ENCODE measurements around the gene AGMAT.

AGMAT gene, protein sequence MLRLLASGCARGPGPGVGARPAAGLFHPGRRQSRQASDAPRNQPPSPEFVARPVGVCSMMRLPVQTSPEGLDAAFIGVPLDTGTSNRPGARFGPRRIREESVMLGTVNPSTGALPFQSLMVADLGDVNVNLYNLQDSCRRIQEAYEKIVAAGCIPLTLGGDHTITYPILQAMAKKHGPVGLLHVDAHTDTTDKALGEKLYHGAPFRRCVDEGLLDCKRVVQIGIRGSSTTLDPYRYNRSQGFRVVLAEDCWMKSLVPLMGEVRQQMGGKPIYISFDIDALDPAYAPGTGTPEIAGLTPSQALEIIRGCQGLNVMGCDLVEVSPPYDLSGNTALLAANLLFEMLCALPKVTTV

DNA sequence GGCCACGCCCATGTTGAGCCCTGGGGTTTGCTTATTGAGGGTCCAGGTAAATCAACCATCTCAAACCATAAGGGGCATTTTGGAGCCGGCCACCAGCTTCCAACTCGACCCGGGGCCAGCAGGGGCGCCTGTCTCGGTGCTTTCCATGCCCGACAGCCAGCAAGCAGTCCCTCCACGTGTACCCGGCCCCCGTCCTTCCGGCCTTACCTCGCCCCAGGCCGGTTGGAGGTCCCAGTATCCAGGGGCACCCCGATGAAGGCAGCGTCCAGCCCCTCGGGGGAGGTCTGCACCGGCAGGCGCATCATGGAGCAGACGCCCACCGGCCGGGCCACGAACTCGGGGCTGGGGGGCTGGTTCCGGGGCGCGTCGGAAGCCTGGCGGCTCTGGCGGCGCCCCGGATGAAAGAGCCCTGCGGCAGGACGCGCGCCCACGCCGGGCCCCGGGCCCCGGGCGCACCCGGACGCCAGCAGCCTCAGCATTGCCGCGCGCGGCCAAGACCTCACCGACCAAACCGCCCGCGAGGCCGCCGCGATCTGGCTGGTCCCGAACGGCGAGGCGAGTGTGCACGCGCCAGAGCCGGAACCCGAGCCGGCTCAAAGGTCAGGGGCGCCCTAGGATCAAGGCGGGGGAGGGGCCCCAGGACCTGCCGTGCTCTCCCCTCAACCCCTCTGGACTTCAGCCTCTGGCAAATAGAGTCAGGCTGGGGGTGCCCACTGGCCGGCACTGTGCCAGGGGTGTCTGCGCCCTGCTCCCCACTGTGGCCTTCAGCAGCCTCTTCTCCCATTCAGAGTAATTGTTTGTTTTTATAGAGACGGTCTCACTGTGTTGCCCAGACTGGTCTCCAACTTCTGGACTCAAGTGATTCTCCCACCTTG, at the start of gene AGMAT:
TSS of gene AGMAT (minus strand) at position 563 of the 875 bp plus-strand sequence. CDS start at position 479, 84 bp downstream.
- peak; percentile 51 for DNase-seq (ENCODE audit: low spot score)

DNA sequence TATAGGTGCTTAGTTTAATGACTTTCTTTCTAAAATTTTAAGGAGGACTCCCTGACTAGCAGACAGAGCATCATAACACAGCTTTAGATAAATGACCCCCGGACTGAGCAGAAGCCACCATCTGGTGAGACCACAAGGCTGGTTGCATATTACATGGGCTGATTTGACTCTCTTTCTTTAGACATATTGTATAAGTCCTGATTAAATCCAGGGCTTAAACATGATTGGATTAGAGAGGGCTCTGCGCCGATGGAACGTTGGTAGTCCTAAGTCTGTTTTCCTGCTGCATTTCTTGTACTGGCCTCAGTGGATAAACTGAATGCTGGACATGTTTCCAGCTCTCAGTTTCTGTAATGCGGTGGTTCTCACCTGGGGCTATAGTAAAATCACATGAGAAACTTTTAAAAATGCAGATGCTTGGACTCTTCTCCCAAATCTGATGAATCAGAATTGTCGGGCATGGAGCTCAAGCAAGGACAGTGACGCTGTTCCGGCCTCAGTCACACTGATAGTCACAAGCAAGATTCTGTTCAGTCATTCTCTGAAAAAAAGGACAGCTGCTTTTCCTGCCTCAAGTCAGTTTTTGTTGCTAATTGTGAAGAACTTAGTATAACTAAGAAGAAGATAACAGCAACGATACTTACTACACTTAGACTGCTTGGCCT, 49.0 kb upstream of the AGMAT start:
- DNase-seq (ENCODE audit: low spot score), result no peak

DNA sequence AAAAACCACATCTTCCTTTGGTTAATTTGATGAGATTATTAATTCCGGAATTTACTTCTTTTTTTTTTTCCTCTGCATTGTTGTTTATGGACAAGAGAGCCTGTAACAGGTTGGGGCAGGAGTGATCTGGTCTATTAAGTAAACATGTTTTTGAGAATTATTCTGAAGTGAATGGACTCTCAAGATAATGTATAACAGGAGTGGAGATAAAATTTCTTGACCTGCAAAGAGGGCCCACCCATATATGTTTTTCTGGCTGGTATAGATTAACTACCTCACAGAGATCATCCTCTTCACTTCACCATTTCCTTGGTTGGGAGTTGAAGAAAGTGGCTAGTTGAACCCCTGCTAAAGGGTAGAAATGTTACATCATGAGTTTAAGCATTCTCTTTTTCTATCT, 43.2 kb upstream of the AGMAT start:
- no peak for DNase-seq (ENCODE audit: low spot score)

DNA sequence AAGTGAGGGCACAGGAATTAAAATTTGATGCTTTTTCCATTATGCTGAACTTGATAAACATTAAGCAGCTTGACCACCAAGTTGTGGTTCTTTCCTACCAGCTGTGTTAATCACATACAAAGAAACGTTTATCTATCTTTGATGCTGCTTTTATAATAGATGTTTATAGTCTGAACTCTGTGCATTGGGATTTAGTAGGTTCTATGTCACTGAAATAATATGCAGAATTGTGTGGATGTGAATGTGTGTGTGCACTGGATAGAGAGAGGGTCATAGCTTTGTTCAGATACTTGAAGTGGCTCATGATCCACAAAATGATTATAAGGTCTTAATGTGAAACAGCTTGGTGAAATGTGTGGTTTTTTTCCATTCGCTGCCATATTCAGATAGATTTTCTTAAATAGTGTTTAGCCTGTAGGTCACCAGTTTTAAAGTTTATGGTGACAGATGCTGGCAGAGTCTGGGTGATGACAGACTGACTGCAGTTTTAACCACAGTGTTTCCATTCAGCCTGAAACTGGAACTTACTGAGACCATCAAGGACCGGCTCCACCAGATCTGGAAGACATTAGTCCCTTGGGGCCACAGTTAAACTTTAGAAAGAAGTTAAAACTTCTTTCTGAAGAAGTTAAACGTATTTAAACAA, 42.6 kb upstream of the AGMAT start:
- no peak for DNase-seq (ENCODE audit: low spot score)

DNA sequence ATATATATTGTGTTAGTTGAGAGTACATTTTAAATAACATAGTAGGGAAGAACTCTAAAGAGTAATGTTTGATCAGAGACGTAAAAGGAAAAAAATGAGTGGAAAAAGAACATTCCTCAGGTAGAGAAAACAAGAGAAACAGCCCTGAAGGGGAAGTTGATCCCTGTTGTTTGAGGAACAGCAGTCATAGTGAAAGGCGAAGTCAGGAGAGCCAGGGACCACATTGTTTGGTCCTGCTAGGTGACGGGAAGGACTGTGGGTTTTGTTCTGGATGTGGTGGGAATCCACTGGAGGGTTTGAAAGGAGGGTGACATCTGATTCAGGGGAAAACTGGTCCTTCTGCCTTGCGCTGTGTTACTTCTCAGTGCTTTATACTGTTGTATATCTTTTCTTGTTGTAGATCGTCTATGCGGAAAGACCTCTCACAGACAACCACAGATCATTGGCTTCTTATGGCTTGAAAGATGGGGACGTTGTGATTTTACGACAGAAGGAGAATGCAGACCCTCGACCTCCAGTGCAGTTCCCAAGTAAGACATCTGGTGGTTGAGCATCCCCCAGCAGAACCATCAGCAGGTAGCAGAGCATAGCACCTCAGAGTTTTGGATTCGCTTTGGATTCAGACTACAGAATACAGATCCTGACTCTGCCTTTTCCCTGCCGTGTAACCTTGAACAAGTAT, 41.6 kb upstream of the AGMAT start:
- DNase-seq (ENCODE audit: low spot score), result no peak

DNA sequence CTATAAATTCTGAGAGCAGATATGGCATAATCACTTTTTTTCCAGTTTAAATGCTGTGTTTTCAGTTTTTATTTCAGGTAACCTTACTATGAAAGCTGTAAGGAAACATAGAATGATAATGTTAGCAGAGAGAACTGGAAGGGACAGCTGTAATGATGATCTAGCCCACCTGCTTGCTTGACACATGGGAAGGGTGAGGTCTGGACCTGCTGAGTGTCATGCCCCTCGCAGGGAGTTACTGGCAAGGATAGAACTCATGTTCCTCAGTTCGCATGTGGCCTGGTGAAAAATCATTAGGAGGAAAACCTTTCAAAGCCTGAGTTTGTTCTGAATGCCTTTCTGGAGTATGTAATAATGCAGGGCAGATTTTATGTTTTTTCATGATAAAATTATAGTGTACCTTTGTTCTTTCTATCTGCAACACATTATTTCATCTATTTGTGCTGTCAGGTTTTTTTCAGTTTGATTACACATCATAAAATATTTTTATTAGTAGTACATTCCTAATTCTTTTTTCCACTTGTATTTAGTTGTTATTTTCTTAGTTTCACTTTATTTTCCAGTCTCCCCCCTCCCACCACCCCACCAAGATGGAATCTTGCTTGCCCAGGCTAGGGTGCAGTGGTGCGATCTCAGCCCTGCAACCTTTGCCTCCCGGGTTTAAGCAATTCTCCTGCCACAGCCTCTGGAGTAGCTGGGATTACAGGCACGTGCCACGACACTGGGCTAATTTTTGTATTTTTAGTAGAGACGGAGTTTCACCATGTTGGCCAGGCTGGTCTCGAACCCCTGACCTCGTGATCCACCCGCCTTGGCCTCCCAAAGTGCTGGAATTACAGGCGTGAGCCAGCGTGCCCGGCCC, 40.4 kb upstream of the AGMAT start:
- DNase-seq (ENCODE audit: low spot score), result no peak

DNA sequence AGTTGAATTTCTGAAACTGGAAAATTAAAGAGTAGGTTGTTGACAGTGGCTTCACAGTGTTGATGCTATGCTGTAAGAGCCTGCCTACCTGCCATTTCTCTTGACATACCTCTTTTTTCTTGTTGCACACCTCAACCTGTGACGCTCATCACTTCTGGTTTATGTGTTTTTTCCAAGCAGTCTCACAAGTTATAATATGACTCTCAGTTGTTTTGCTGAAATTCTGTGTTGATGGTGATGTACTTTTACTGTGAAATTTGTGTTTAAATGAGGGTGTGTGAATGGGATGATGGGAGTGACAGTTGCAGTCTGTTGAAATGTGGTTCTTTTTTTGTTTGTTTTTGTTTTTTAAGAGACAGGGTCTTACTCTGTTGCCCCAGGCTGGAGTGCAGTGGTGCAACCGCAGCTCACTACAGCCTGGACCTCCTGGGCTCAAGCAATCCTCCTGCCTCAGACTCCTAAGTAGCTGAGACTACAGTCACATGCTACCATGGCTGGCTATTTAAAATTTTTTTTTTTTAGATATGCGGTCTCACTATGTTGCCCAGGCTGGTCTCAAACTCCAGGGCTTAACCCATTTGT, 39.4 kb upstream of the AGMAT start:
- no peak for DNase-seq (ENCODE audit: low spot score)

DNA sequence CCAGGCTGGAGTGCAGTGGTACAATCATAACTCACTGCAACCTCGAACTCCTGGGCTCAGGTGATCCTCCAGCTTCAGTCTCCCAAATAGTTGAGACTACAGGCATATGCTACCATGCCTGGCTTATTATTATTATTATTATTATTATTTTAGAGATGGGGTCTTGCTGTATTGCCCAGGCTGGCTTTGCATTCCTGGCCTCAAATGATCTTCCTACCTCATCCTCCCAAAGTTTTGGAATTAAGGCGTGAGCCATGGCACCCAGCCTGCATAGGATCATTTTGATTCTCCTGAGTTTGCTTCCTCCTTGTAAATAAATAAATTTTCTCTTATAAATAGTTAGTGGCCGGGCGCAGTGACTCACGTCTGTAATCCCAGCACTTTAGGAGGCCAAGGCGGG, 38.6 kb upstream of the AGMAT start:
- no peak for DNase-seq (ENCODE audit: low spot score)

DNA sequence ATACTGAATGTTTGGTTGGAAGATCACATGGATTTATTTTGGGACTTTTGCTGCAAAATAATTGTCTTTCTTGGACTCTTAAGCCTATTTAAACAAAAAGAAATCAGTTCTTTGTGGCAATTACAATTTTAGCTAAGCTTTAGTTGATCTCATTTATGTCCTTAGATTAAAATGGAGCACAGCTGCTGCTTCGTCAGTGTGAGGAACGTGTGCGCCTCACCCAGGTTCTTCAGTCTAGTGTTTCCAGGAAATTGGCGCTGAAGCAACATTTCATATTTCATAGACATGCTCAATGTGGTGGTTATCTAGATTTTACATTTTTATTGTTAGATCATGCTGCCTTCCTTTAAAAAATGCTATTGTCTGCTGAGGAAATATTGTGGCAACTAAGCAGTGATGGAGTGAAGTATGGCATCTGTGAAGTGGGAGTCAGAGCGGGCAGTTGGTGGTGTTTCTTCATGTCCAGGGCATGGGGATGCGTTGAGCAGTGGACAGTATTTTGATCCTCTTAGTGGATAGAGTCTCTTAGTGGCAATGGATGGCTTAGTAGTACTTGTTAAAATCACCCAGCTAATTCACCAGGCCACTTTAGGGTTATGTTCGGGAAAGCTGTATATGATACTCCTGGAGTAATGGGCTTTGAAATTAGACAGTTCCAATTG, 38.0 kb upstream of the AGMAT start:
- DNase-seq (ENCODE audit: low spot score), result no peak

DNA sequence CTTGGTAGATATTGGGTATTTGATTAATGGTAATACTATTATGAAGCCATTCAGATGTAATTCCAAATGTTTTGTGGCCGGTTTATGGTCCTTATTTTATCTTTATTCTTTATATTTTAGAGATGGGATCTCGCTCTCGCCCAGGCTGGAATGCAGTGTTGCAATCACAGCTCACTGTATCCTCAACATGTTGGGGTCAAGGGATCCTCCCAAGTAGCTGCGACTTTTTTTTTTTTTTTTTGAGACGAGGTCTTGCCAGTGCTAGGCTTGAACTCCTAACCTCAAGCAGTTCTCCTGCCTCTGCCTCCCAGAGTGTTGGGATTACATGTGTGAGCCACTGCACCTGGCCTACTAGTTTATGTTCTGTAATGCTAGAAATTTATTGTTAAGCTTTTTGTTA, 37.1 kb upstream of the AGMAT start:
- no peak for DNase-seq (ENCODE audit: low spot score)

DNA sequence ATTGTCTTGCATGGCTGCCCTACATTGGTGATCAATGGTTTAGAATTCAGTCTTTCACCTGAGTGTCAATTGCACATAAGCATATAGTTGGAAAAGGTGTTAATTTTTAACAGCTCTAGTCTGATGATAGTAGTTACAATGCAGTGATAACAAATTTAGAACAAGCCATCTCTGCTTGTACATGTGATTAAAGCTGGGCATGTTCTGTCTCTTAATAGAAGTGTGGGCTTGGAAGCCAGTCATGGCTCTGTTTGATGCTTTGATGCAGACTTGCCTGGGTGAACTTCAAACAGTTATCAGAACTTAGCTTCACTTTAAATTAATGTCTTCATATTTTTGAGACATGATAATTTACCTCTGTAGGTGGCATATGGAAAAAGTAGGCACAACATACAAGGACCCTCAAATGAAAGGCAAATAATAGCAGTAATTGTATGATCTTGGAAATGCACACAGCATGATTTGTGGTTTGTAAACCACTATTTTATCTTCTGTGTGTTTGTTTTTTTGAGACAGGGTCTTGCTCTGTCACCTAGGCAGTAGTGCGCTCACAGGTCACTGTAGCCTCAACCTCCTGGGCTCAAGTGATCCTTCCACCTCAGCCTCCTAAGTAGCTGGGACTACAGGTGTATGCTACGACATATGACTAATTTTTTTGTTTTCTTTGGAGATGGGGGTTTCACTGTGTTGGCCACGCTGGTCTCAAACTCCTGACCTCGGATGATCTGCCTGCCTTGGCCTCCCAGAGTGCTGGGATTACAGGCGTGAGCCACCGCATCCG, 36.2 kb upstream of the AGMAT start:
- no peak for DNase-seq (ENCODE audit: low spot score)

DNA sequence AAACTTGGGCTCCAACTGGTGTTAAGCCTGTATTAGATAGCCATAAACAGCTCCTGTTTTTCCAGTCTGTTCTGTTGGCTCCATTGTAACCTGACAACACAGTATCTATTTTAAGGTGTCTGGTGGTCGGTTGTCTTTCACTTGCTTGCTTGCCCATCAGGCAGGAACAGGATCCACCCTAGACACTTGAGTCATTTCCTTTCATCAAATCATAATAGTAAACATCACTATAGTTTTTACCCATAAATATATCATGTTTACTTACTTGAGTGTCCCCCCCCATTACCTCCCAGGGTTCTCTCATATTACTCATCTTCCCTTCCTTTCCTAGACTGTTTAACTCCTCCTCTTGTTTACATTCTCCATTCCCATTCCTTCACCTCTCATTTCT, 35.3 kb upstream of the AGMAT start:
- DNase-seq (ENCODE audit: low spot score), result peak; percentile 56

DNA sequence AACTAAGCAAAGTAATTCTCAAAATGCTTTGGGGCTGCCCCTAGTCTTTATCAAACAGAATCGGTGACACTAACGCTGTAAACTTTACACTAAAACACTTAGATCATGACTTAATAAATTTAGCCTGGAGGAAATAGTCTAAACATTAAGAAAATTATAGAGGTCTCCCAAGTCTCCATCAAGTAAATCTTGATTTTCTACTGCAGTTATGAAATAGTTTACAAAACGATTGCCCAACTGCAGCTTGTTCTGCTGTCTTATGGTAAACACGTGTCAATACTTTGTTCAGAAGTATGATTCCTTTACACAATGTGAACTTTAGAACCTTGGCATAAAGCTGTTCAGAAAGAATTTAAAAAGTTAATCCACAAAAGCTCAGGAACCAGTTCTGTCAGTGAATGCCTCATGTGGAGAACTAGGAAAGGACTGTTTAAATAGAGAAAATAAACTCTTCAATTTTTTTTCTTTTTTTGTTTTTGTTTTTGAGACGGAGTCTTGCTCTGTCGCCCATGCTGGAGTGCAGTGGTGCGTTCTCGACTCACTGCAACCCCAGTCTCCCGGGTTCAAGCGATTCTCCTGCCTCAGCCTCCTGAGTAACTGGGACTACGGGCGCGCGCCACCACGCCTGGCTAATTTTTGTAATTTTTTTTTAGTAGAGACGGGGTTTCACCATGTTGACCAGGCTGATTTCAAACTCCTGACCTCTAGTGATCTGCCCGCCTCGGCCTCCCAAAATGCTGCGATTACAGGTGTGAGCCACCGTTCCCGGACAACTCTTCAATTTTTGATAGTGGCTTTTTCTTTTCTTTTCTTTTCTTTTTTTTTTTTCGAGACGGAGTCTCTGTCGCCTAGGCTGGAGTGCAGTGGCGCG, 34.0 kb upstream of the AGMAT start:
- peak; percentile 33 for DNase-seq (ENCODE audit: low spot score)

DNA sequence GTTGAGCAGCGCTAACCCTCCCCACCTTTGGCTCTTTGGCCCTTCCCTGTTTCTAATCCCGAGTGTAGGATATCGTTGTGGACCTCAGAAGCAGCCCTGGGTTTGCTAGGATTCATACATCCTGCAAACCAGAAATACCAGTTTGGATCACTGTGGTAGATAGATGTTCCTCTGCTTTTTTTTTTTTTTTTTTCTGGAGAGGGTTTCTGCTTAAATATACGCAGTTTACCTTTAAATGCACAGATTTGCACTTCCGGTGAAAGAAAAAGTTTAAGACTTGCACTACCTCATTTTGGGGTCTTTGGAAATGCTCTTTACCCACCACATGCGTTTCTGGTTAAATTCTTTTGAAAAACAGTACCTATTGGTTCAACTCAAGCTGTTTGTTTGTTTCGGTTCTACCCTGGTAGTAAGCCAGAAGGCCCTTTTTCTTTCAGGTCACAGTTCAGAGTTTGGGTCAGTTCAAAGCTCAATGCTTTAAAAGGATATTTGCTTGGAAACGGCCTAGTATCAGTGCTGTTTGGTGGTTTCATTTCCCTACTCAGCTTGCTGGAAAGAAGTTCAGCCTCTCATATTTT, 33.3 kb upstream of the AGMAT start:
- peak; percentile 47 for DNase-seq (ENCODE audit: low spot score)

DNA sequence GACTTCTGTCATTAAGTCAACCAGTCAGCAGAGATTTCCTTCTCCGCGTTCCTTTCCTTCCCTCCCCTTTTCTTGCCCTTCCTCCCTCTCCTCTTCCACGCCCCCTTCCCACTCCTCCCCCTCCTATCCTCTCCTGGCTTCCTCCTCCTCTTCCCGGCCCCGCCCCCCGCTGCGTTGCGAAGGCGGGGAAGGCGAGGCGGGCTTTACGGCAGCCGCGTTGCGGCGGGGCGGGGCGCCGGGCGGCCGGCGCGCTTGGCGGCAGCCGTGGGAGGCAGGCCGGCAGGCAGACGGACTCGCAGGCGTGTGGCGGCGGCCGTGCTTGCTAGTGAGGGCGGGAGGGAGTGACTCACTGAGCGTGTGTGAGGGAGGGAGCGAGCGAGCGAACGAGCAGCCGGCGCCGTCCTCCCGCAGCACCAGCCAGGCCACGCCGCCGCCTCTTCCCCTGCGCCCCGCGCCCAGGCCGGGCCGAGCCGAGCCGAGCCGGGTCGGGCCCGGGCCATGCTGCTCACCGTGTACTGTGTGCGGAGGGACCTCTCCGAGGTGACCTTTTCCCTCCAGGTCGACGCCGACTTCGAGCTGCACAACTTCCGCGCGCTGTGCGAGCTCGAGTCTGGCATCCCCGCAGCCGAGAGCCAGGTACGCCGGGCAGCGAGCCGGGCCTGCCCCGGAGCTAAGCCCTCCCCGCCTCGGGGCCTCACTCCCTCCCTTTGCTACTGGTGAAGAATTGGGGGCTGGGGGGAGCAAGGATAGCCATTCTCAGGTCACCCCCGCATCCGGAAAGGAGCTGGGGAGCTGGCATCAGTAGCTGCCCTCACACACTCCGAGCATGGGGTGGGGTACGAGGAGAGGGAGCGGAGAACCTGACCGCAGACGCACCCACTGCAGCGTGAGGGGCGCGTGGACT, 32.6 kb upstream of the AGMAT start, which contains the start of gene DDI2:
TSS of gene DDI2 (plus strand) at position 286 of the 904 bp plus-strand sequence. CDS start at position 499, 213 bp downstream.
- DNase-seq (ENCODE audit: low spot score), result peak; percentile 96
